B cell (primary cell): ENCODE data around the gene CMC2.

Experiments
- CTCF ChIP-seq: fragments of 200-600 bp; IDR thresholded peaks from one replicate; pipeline ENCODE4 v1.8.0; 2022; ENCODE audit warnings: antibody characterized with exemption, mild to moderate bottlenecking
- EZH2 ChIP-seq: IDR thresholded peaks from 2 replicates; pipeline ENCODE4 v1.6.1; 2012; ENCODE audit warnings: borderline replicate concordance, low read depth, mild to moderate bottlenecking, moderate library complexity, low read length; ENCODE audit not compliant: insufficient read depth, poor library complexity, severe bottlenecking

- TF ChIP-seq CTCF (no peak), EZH2 (no peak)
These were observed 51.7 kb downstream of the CMC2 start for GRCh38 chr16:80954985-80955384.
